Measurements from ENCODE around the gene TLR8.

DNA sequence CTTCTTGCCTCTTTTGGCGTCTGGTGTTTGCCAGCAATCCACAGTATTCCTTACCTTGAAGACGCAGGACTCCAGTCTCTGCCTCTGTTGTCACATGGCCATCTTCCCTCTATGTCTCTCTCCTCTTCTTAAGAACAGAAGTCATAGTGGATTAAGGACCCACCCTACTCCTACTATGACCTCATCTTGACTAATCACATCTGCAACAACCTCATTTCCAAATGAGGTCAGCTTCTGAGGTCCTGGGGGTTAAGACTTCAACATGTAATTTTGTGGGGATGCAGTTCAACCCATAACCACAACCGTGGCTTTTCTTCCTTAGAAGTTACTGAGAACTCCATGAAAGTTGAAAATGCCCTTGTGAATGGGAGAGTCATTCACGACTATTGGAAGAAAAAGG lies 23.3 kb downstream of the TLR8 start:
- TF ChIP-seq FOXM1 (IDR thresholded peaks at IDR 0.05; ENCODE audit: borderline replicate concordance) (no peak), ARNT (IDR thresholded peaks at IDR 0.05) (no peak), FOXK2 (IDR thresholded peaks at IDR 0.05) (no peak)
